Activated naive CD8-positive, alpha-beta T cell (primary cell): ENCODE measurements around the gene NAA10.

Experiments
- H3K27ac Mint-ChIP-seq: one replicate; pipeline ENCODE4 v1.8.0; 2021; ENCODE audit warnings: mixed read lengths
- H3K27me3 Mint-ChIP-seq: one replicate; pipeline ENCODE4 v1.8.0; 2021; ENCODE audit warnings: mixed read lengths
- H3K36me3 Mint-ChIP-seq: one replicate; pipeline ENCODE4 v1.8.0; 2021; ENCODE audit warnings: mixed read lengths
- H3K4me1 Mint-ChIP-seq: one replicate; pipeline ENCODE4 v1.8.0; 2021; ENCODE audit warnings: low read depth, mixed read lengths
- H3K4me3 Mint-ChIP-seq: one replicate; pipeline ENCODE4 v1.8.0; 2021; ENCODE audit warnings: mild to moderate bottlenecking, mixed read lengths
- H3K9me3 Mint-ChIP-seq: one replicate; pipeline ENCODE4 v1.8.0; 2021; ENCODE audit warnings: low read depth, mixed read lengths

NAA10 gene

DNA sequence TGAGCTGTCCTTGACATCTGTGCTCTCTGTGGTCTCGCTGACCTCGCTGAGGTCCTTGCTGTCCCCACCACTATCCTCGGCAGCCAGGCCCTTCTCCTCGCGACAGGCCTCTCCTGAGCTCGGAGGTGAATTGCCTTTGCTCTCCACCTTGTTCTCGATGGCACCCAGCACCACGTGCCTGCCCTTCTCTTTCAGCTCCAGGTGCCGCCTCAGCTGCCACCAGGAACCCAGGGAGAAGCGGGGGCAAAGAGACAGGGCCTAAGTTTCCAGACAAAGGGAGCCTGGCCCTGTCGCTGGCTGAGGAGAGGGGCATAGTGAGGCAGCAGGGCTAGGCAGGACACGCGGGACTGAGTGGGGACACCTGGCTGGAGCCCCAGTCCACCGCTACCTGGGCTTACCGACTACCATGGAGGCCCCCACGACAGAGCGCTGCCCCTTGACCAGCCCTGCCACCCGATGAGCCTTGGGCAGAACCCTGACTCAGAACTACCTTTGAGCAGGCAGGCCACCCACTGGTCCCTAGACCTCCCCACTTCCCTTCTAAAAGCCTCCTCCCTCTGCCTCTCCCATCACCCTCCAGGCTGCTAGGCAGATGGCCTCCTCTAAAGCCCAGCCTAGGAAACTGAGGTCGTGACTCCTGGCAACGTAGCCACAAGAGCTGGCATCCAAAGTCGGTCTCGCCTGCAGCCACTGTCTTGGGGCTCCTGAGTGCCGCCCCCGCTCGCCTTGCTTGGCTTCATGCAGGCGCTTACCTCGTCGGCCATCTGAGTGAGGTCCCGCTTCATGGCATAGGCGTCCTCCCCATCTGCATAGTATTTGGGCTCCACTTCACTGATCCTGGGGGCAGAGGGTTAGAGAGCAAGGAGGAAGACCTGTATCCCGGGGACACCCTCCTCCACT lies 4.6 kb downstream of the NAA10 start:
- Mint-ChIP-seq H3K4me1 (peaks cover 21% of the 10 kb centered on the region), H3K9me3 (no peaks in the 10 kb centered on the region), H3K27ac (no peak overlapping the region), H3K4me3 (peak overlapping the region; percentile 20), H3K27me3 (no peaks in the 10 kb centered on the region), H3K36me3 (peaks cover 2% of the 10 kb centered on the region)

DNA sequence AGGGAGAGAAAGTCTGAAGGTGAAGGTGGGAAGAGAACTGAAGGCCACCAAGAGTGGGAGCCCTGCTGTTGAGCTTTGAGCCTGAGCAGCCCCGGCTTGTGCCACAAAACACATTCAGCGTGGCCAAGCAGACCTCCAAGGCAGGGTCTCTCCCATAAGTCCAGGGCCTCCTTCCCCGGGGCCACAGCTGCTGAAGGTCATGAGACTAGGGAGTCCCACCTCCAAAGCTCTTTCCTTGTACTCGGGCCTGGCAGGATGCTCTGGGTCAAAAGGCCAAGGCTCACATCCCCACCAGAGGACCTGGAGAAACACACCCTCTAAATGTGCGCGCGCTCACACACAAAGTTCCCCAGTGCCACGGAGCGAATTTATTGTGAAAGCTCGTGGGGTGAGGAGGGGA lies 5.3 kb downstream of the NAA10 start:
- Mint-ChIP-seq H3K4me3 (peak overlapping the region; percentile 92), H3K27ac (no peak overlapping the region), H3K4me1 (peaks cover 21% of the 10 kb centered on the region)

DNA sequence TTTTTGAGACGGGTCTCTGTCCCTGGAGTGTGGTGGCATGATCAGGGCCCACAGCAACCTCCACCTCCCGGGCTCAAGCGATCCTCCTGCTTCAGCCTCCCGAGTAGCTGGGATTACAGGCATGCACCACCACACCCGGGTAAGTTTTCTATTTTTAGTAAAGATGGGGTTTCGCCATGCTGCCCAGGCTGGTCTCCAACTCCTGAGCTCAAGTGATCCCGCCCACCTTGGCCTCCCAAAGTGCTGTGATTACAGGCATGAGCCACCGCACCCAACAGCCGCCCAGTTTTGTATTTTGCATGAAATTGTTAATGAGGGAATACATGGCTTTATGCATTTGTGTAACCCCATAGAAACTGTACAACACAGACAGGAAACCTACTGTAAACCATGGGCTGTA lies 6.0 kb downstream of the NAA10 start:
- peak overlapping the region; percentile 66 for H3K27ac Mint-ChIP-seq
- H3K4me1 Mint-ChIP-seq: peaks cover 22% of the 10 kb centered on the region
- peak overlapping the region; percentile 92 for H3K4me3 Mint-ChIP-seq
- H3K9me3 Mint-ChIP-seq: no peaks in the 10 kb centered on the region
- peaks cover 2% of the 10 kb centered on the region for H3K36me3 Mint-ChIP-seq
- H3K27me3 Mint-ChIP-seq: no peaks in the 10 kb centered on the region

More for the DNA sequence above, 5.3 kb downstream of the NAA10 start:
- Mint-ChIP-seq H3K36me3 (peaks cover 2% of the 10 kb centered on the region), H3K9me3 (no peaks in the 10 kb centered on the region), H3K27me3 (no peaks in the 10 kb centered on the region)

DNA sequence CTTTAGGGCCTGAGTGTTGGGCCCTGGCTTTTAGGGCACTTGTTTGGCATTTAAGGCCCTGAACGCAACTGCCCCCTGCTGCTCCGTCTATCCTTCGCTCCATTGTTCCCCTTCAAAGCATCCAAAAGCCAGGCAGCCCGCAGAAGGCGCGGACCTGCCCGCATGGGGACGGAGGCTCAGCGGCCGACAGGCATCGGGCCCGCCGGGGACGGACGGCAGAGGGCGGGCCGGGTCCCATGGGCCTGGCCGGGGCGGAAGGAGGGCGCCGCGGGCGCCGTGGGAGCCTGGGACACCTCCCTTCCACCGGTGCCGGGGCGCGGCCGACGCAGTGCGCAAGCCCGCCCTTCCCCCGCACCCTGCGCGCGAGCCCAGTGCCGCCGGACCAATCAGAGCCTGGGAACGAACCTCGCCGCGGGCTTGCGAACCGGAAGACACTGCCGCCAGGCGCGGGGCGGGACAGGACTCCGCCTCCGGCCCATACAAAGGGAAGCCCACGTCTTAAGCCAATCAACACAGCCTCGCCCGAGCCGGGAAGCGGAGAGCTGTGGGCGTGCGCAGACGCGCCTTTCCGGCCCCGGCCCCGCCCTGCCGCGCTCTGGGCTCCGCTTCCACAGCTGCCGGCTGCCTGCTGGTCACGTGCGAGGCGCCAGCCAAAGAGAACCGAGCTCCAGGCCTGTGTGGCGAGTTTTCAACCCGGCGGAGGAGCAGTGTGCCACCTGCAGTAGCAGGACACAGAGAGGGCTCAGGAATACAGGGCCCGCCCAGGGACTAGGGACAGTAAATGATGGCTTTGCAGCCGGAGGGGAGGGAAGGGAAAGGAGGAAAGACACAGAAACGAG lies 6.7 kb downstream of the NAA10 start:
- peak overlapping the region; percentile 92 for H3K4me3 Mint-ChIP-seq
- H3K9me3 Mint-ChIP-seq: no peaks in the 10 kb centered on the region
- peaks cover 25% of the 10 kb centered on the region for H3K4me1 Mint-ChIP-seq
- H3K36me3 Mint-ChIP-seq: peaks cover 2% of the 10 kb centered on the region
- H3K27me3 Mint-ChIP-seq: no peaks in the 10 kb centered on the region
- peak overlapping the region; percentile 95 for H3K27ac Mint-ChIP-seq

DNA sequence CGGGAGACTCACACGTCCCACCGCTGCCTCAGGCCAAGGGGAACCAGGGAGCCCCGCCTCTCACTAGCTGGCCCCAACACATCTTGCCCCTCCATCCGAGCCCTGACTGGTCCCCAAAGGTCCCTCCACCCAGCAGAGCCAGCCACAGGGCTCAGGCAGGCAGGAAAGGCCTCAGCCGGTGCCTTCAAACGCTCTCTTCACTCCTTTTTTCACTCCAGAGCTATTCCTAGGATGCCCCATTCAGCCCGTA lies 7.2 kb downstream of the NAA10 start:
- H3K4me3 Mint-ChIP-seq: peak overlapping the region; percentile 91
- no peaks in the 10 kb centered on the region for H3K9me3 Mint-ChIP-seq
- H3K36me3 Mint-ChIP-seq: peaks cover 2% of the 10 kb centered on the region
- peak overlapping the region; percentile 91 for H3K27ac Mint-ChIP-seq
- no peaks in the 10 kb centered on the region for H3K27me3 Mint-ChIP-seq
- peaks cover 24% of the 10 kb centered on the region for H3K4me1 Mint-ChIP-seq

DNA sequence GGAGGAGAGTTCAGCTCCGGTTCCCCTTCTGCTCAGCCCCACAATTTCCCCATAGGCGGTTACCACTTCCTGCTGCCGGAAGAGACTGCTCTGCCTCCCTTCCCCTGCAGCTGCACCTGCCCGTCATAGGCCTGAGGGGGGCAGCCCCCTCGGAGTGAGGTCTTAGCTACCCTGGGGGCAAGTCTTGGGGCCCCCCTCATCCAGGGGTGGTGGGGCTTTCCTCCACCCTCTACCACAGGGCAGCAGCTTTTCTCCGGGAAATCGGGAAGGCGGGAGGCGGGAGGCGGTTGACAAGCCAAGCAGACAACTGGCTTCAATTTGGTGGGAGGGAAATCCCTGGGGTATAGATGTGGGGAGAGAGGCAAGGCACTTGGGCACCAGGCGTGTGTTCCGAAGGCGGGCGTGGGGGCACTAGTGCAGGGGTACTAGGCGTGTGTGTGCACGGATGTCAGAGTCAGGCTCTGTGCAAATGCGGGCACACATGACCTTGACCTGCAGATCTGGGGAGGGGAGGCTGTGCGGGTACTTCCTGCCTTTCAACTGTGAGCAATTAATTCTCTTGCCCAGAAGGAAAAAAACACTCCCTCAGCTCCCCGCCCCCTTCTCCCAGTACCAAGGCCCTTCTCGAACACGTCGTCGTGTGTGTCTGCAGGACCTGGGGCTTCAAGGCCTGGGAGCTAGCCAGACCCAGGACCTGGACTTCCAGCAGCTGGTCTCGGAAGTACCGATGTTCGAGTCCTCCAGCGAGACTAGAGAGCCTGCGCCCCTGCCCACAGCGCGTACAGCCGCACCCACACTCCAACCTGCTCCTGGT lies 7.8 kb downstream of the NAA10 start:
- Mint-ChIP-seq H3K27me3 (no peaks in the 10 kb centered on the region), H3K9me3 (no peaks in the 10 kb centered on the region), H3K4me3 (peak overlapping the region; percentile 91), H3K27ac (peak overlapping the region; percentile 91), H3K4me1 (peaks cover 28% of the 10 kb centered on the region), H3K36me3 (peaks cover 2% of the 10 kb centered on the region)

DNA sequence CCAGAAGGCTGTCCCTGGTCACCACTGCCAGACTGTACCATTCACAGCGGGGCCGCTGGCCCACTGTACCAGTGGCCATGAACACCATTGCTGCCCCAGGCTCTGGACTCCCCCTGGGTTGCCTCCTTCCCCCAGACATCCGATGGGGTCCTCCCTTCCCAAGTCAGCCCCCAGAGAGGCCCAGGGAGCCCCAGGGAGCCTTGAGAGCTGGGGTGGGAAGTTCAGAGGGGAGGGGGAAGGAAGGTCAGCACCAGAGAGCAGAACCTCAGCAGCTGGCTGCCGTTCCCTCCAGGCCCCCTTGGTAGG lies 8.3 kb downstream of the NAA10 start:
- peak overlapping the region; percentile 91 for H3K4me3 Mint-ChIP-seq
- H3K36me3 Mint-ChIP-seq: peaks cover 2% of the 10 kb centered on the region
- H3K9me3 Mint-ChIP-seq: no peaks in the 10 kb centered on the region
- peak overlapping the region; percentile 91 for H3K27ac Mint-ChIP-seq
- H3K4me1 Mint-ChIP-seq: peaks cover 27% of the 10 kb centered on the region
- H3K27me3 Mint-ChIP-seq: no peaks in the 10 kb centered on the region

DNA sequence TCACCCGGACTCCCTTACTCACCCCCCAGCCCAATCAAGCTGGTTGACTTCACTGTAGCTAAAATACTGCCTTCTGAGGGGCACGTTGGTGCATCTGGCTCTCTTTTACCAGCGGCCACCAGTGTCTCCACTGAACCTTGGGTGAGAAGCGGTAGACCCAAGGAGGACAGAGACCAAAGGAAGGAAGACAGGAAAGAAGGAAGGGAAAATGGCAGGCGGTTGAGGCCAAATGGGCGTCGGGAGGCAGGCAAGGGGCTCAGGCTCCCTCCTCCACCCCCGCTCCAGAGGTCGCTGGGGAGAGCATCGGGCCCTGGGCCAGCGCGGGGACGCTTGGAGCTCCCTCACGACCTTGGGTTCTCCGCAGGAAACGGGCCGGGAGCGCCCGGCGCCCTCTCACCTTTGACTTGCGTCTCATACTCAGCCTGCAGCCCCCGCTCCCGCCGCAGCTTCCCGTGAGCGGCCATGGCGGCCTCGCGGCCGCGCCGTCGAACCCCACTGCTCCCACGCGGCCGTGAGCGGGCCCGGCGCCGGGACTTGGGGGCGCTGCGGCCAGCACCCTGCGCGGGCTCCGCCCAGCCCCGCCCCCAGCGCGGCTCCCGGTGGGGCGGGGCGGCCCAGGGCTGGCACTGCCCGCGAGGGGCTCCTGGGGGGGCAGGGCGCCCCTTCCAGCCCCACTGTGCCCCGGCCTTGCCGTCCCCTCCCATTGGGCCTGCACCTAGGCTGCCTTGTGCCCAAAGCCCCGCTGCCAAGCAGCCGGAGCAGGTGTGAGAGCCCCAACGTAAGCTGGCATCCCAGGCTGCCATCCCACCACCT lies 8.9 kb downstream of the NAA10 start, which contains the start of gene ARHGAP4:
Gene ARHGAP4 (minus strand): TSS at position 526 of the 813 bp plus-strand sequence. CDS start 62 bp downstream, at position 464.
- peaks cover 24% of the 10 kb centered on the region for H3K4me1 Mint-ChIP-seq
- no peaks in the 10 kb centered on the region for H3K9me3 Mint-ChIP-seq
- no peaks in the 10 kb centered on the region for H3K27me3 Mint-ChIP-seq
- H3K36me3 Mint-ChIP-seq: peaks cover 2% of the 10 kb centered on the region
- H3K4me3 Mint-ChIP-seq: peak within 1 kb of the TSS; percentile 95
- peak within 1 kb of the TSS; percentile 93 for H3K27ac Mint-ChIP-seq

DNA sequence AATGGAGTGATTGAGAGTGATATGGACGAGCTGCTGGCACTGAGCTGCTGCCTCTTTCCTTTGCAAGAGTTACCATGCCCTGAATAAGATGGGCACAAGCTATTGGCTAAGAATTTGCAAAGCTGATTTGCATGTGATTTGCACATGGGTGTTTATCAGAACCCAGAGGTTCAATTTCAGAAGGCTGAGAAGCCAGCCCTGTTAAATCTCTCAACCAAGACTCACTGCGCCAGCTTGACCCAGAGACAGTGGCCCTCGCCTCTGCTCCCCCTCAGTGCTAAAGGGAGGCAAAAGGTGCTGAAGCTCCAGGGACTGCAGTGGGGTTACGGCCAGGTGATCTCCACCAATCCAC lies 9.5 kb downstream of the NAA10 start:
- H3K27me3 Mint-ChIP-seq: no peaks in the 10 kb centered on the region
- H3K4me3 Mint-ChIP-seq: peak overlapping the region; percentile 95
- peaks cover 2% of the 10 kb centered on the region for H3K36me3 Mint-ChIP-seq
- H3K4me1 Mint-ChIP-seq: peaks cover 23% of the 10 kb centered on the region
- H3K27ac Mint-ChIP-seq: peak overlapping the region; percentile 93
- no peaks in the 10 kb centered on the region for H3K9me3 Mint-ChIP-seq

DNA sequence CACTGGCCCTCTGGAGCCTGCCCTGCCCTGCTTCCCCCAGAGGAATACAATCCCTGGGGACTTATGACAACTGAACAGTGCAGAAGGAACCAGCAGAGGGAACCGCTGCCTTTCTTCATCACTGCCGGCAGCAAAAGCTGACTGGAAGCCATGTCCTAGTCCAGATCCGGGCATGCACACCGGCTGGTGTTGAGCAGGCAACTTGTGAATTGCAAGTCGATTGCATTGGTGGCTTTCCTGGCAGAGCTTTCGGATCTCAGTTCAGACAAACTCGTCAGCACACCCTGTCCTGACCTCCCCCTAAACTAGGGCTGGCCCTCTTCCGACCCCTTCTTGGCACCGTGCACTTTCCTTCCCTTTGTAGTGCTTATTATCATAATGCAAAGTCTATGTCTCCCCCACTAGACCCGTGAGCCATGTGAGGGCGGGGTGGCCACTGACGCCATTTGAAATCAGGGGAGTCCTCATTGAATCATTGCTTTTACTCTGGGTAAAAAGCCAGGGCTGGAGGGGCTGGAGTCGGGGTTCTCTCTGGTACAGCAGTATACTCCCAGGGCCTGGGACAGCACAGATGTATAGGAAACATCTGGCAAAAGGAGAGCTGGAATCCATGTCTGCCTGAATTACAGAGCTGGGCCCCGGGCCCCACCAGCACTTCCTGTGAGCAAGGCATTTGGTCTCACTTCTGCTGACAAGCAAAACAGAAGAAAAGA lies 10.5 kb downstream of the NAA10 start:
- Mint-ChIP-seq H3K9me3 (no peaks in the 10 kb centered on the region), H3K36me3 (peaks cover 2% of the 10 kb centered on the region), H3K4me1 (peaks cover 27% of the 10 kb centered on the region), H3K4me3 (peak overlapping the region; percentile 95), H3K27ac (peak overlapping the region; percentile 93), H3K27me3 (no peaks in the 10 kb centered on the region)

DNA sequence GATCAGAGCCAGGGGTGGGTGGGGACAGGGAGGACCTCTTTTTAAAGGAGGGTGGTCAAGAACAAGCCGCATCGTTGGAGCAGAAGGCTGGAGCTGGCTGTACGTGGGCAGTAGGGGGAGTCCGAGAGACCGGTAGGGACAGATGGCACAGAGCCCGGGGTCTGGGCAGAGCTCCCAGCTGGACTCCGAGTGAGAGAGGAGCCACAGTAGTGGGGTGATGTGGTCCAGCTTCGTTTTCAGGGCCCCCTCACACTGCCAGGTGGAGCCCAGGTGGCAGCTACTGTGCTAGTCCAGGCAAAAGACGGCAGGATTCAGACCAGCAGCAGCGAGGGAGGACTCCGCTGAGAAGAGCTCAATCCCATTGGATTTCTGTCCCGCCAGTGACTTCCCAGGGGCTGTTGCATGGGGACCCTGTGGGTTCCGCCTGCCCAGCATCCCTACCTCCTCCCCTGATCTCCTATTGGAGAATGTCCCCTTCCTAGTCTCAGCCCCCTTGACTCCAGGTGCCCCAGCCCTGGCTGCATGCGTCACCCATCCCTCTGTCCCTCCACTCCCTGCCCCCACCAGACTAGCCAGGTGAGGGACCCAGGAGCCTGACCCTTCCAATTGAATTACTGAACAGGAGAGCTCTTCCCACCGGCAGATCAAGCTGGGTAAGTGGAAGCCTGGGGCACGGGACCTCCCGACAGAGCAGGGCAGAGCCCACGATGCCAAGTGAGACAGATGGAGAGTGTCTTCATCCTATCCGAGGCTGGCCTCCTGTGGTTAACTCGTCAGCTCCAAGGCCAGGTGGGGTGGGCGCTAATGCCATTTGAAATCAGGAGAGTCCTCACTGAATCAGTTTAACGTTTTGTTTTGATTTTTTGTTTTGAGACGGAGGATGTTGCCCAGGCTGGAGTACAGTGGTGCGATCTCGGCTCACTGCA lies 11.6 kb downstream of the NAA10 start:
- Mint-ChIP-seq H3K4me1 (peaks cover 23% of the 10 kb centered on the region), H3K27ac (peak overlapping the region; percentile 86), H3K36me3 (no peaks in the 10 kb centered on the region), H3K27me3 (no peaks in the 10 kb centered on the region), H3K4me3 (peak overlapping the region; percentile 95), H3K9me3 (no peaks in the 10 kb centered on the region)

DNA sequence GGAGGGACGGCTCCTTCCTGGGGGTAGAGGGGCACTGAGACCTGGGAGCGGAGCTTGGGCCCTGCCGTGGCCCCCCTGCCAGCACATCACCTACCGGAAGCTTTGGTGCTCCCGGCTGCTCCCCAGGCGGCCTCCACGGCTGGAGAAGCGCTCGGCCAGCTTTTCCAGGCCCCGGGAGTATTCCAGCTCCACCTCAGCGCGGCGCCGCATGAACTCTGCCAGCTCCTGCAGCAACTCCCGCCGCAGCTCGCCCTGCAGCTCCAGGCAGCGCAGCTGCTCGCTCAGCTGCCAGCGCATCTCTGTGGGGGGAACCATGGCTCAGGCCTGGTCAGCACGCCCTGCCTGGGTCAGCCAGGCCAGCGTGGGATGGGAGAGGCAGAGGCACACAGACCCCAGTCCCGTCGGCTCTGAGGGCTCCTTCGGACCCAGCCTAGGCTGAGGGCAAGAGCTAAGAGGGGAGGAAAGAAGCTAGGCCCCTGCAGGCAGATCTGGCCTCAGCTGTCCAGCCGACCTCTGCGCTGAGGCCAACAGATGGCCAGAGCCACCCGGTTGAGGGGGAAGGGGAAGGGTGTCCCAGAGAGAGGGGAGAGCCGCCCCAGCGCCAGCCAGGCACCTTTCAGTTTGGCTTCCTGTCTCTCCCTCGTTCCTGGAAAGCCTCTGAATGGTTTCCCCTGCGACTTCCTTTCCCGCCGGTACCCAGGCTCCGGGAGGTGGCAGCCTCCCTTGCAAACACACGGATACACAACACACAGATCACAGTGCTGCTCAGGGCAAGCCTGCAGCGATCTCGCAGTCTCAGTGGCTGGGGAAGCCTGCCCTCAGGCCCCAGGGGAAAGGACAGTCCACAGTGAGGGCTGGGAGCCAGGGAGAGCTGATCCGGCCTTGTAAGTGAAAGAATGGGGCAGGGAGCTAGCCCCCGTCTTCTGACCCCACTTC lies 13.1 kb downstream of the NAA10 start:
- Mint-ChIP-seq H3K27me3 (no peaks in the 10 kb centered on the region), H3K4me3 (peak overlapping the region; percentile 95), H3K4me1 (peaks cover 21% of the 10 kb centered on the region), H3K9me3 (no peaks in the 10 kb centered on the region), H3K36me3 (no peaks in the 10 kb centered on the region), H3K27ac (peak overlapping the region; percentile 50)
